MM.1S (cell line): ENCODE results near the gene GDI1.
A peak's percentile ranks its signal among the peaks of the same experiment; 100 is the strongest.

Experiments used
- DNase-seq: peaks from one replicate; pipeline ENCODE4 v3.0.0-alpha.2; 2015
- H2AFZ ChIP-seq: fragments of 300-600 bp; sonication (generic); 2 replicates; pipeline ENCODE4 v1.6.0; 2016; ENCODE audit warnings: antibody characterized with exemption, low read length
- H3F3A ChIP-seq: fragments of 300-600 bp; sonication (generic); 2 replicates; pipeline ENCODE4 v1.6.1; 2016; ENCODE audit warnings: mild to moderate bottlenecking, antibody characterized with exemption, low read length, moderate library complexity, mixed read lengths; ENCODE audit not compliant: insufficient read depth
- H3K27ac ChIP-seq: fragments of 300-600 bp; sonication (generic); 2 replicates; pipeline ENCODE4 v1.5.1; 2016; ENCODE audit warnings: mild to moderate bottlenecking, low read length
- H3K27me3 ChIP-seq: fragments of 300-600 bp; sonication (generic); replicated peaks from 2 replicates; pipeline ENCODE4 v1.6.0; 2016; ENCODE audit warnings: low read length; ENCODE audit not compliant: insufficient read depth
- H3K36me3 ChIP-seq: fragments of 300-600 bp; sonication (generic); replicated peaks from 2 replicates; pipeline ENCODE4 v1.6.1; 2016; ENCODE audit warnings: mild to moderate bottlenecking, low read length, mixed read lengths; ENCODE audit not compliant: insufficient read depth
- H3K4me1 ChIP-seq: fragments of 300-600 bp; sonication (generic); 2 replicates; pipeline ENCODE4 v1.6.1; 2016; ENCODE audit warnings: low read length, mixed read lengths
- H3K4me2 ChIP-seq: fragments of 300-600 bp; sonication (generic); 2 replicates; pipeline ENCODE4 v1.6.0; 2016; ENCODE audit warnings: low read depth, low read length
- H3K4me3 ChIP-seq: fragments of 300-600 bp; sonication (generic); 2 replicates; pipeline ENCODE4 v1.5.1; 2016; ENCODE audit warnings: low read length, mixed read lengths
- H3K79me2 ChIP-seq: fragments of 300-600 bp; sonication (generic); 2 replicates; pipeline ENCODE4 v1.6.1; 2016; ENCODE audit warnings: mixed run types, low read length, mixed read lengths
- H3K9ac ChIP-seq: fragments of 300-600 bp; sonication (generic); 2 replicates; pipeline ENCODE4 v1.6.1; 2016; ENCODE audit warnings: low read length, mixed read lengths
- H3K9me2 ChIP-seq: fragments of 300-600 bp; sonication (generic); replicated peaks from 2 replicates; pipeline ENCODE4 v1.6.1; 2016; ENCODE audit warnings: mild to moderate bottlenecking, low read length, mixed read lengths; ENCODE audit not compliant: insufficient read depth
- H3K9me3 ChIP-seq: fragments of 300-600 bp; sonication (generic); replicated peaks from 2 replicates; pipeline ENCODE4 v1.6.1; 2016; ENCODE audit warnings: mild to moderate bottlenecking, low read length, mixed read lengths; ENCODE audit not compliant: insufficient read depth
- H4K20me1 ChIP-seq: fragments of 300-600 bp; sonication (generic); 2 replicates; pipeline ENCODE4 v1.6.1; 2016; ENCODE audit warnings: mild to moderate bottlenecking, low read length, moderate library complexity, mixed read lengths; ENCODE audit not compliant: insufficient read depth
- EZH2 ChIP-seq: fragments of 300-600 bp; sonication (generic); optimal IDR thresholded peaks from 2 replicates; pipeline ENCODE3; 2017; ENCODE audit warnings: low read depth, mild to moderate bottlenecking, antibody characterized with exemption, low read length, mixed read lengths
- EZH2phosphoT487 ChIP-seq: fragments of 300-600 bp; sonication (generic); IDR thresholded peaks from 2 replicates; pipeline ENCODE4 v1.6.1; 2018; ENCODE audit warnings: antibody characterized with exemption, low read length
- TF ChIP-seq, protein P1 (sequence below): fragments of 300-600 bp; sonication (generic); IDR thresholded peaks from 2 replicates; pipeline ENCODE4 v1.5.1; 2016; ENCODE audit warnings: antibody characterized with exemption, low read length, mixed read lengths

The GDI1 gene

DNA sequence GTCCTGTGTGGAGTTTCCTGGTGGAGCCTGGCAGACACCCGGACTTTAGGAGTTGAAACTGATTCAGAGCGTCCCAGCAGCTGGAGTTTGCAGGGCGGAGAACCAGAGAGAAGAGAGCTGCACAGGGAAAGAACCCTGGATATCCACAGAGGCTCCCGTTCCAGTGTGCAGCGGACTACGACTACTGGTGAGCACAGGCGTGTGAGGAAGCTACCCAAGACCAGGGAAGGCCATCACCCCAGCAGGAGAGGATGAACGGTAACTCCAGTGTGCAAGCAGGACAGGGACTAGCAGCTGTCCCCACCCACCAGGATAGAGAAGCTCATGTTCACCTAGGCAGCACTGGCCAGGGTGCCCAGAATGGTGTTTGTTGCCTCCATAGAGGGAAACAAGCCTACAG lies 39.9 kb downstream of the GDI1 start:
- H3K36me3 ChIP-seq: no peaks in the 10 kb centered on the region
- no peaks in the 10 kb centered on the region for H3K27me3 ChIP-seq
- H3K9me3 ChIP-seq: no peaks in the 10 kb centered on the region
- no peaks in the 10 kb centered on the region for H4K20me1 ChIP-seq
- H3K79me2 ChIP-seq: no peaks in the 10 kb centered on the region
- H3K4me1 ChIP-seq: no peaks in the 10 kb centered on the region
- no peaks in the 10 kb centered on the region for H3F3A ChIP-seq
- no peaks in the 10 kb centered on the region for H3K9me2 ChIP-seq
- no peak overlapping the region for H3K4me3 ChIP-seq
- H3K9ac ChIP-seq: no peak overlapping the region
- no peak for DNase-seq
- H3K27ac ChIP-seq: no peak overlapping the region
- H2AFZ ChIP-seq: no peak overlapping the region
- TF ChIP-seq, protein P1, sequence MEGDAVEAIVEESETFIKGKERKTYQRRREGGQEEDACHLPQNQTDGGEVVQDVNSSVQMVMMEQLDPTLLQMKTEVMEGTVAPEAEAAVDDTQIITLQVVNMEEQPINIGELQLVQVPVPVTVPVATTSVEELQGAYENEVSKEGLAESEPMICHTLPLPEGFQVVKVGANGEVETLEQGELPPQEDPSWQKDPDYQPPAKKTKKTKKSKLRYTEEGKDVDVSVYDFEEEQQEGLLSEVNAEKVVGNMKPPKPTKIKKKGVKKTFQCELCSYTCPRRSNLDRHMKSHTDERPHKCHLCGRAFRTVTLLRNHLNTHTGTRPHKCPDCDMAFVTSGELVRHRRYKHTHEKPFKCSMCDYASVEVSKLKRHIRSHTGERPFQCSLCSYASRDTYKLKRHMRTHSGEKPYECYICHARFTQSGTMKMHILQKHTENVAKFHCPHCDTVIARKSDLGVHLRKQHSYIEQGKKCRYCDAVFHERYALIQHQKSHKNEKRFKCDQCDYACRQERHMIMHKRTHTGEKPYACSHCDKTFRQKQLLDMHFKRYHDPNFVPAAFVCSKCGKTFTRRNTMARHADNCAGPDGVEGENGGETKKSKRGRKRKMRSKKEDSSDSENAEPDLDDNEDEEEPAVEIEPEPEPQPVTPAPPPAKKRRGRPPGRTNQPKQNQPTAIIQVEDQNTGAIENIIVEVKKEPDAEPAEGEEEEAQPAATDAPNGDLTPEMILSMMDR: no peak
- no peak for TF ChIP-seq EZH2
- no peak for TF ChIP-seq EZH2phosphoT487
- no peak overlapping the region for H3K4me2 ChIP-seq

GRCh38 chrX:154477891-154478477 lies 41.0 kb downstream of the GDI1 start:
- no peaks in the 10 kb centered on the region for H3K27me3 ChIP-seq
- peak overlapping the region; percentile 61; the same call in 1 of the 2 replicates for H3K9ac ChIP-seq
- H3K4me1 ChIP-seq: no peaks in the 10 kb centered on the region
- DNase-seq: no peak
- no peaks in the 10 kb centered on the region for H3K79me2 ChIP-seq
- H4K20me1 ChIP-seq: no peaks in the 10 kb centered on the region
- no peak for TF ChIP-seq EZH2
- no peak for TF ChIP-seq EZH2phosphoT487
- TF ChIP-seq, protein P1: no peak
- peak overlapping the region; percentile 60; the same call in 1 of the 2 replicates for H3K4me2 ChIP-seq
- H3K9me2 ChIP-seq: no peaks in the 10 kb centered on the region
- no peak overlapping the region for H2AFZ ChIP-seq
- H3K36me3 ChIP-seq: no peaks in the 10 kb centered on the region
- H3K27ac ChIP-seq: no peak overlapping the region
- H3F3A ChIP-seq: no peaks in the 10 kb centered on the region
- peak overlapping the region; percentile 47 for H3K4me3 ChIP-seq
- H3K9me3 ChIP-seq: no peaks in the 10 kb centered on the region

- H3K4me3 ChIP-seq: peak within 1 kb of the TSS; percentile 47
- H3K36me3 ChIP-seq: no peaks in the 10 kb centered on the region
- H3K4me2 ChIP-seq: peak within 1 kb of the TSS; percentile 81
- no peaks in the 10 kb centered on the region for H3K4me1 ChIP-seq
- H2AFZ ChIP-seq: peak within 1 kb of the TSS; percentile 72
- no peaks in the 10 kb centered on the region for H4K20me1 ChIP-seq
- H3K27me3 ChIP-seq: no peaks in the 10 kb centered on the region
- H3K79me2 ChIP-seq: no peaks in the 10 kb centered on the region
- peak; percentile 87 for DNase-seq
- no peak for TF ChIP-seq EZH2
- no peak for TF ChIP-seq EZH2phosphoT487
- TF ChIP-seq, protein P1: no peak
- H3K27ac ChIP-seq: peak within 1 kb of the TSS; percentile 87
- no peaks in the 10 kb centered on the region for H3K9me3 ChIP-seq
- H3K9ac ChIP-seq: peak within 1 kb of the TSS; percentile 61
- H3K9me2 ChIP-seq: no peaks in the 10 kb centered on the region
- H3F3A ChIP-seq: no peaks in the 10 kb centered on the region
These were observed 42.0 kb downstream of the GDI1 start, which contains the start of gene LAGE3 for GRCh38 chrX:154478728-154479622. TSS of gene LAGE3 (minus strand) at chrX:154479281. CDS start at chrX:154478915, 366 bp downstream.
